ENCODE results near the gene FCF1. TPM values are rescaled to one million over a fixed set of nuclear protein-coding genes. Genes with fewer than 3 reads are reported as not detected.

The FCF1 gene
- total and polyA plus RNA-seq, 9 of the 15 experiments (the other 6 are each of a cell fraction or from before 2014, with no cell fraction given), result 6.8 to 91.9 (median 40.0) TPM

DNA sequence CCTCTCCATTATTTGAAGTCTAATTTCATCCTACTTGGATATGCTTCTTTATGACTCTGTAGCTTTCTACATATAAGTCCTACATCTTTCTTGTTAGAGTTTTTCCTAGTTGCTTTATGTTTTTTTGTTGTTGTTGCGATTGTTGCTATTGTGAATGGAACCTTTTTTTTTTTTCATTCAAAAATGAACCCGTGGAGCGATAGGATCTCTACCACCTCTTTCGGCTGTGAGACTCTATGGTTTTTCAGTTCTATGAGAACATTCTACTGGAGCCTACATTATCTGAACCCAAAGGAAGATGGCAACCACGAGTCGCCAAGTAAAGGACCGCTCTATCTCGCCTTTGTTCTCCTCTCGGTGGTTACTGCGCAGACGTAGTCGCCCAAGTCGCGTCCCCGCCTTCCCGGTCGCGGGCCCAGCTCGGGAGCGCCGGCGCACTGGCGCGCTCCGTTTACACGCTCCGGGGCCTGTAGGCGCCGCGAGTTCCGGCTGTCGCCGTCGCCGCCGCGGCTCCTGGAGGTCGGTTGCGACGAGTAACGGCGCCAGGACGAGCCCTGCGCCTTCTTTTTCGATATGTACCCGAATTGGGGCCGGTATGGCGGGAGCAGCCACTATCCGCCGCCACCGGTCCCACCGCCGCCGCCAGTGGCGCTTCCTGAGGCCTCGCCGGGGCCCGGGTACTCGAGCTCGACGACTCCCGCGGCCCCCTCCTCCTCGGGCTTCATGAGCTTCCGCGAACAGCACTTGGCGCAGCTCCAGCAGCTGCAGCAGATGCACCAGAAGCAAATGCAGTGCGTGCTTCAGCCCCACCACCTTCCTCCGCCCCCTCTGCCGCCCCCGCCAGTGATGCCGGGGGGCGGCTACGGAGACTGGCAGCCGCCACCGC lies 50.2 kb downstream of the FCF1 start, which contains the start of gene YLPM1 (continued):
- TF ChIP-seq, protein P1, sequence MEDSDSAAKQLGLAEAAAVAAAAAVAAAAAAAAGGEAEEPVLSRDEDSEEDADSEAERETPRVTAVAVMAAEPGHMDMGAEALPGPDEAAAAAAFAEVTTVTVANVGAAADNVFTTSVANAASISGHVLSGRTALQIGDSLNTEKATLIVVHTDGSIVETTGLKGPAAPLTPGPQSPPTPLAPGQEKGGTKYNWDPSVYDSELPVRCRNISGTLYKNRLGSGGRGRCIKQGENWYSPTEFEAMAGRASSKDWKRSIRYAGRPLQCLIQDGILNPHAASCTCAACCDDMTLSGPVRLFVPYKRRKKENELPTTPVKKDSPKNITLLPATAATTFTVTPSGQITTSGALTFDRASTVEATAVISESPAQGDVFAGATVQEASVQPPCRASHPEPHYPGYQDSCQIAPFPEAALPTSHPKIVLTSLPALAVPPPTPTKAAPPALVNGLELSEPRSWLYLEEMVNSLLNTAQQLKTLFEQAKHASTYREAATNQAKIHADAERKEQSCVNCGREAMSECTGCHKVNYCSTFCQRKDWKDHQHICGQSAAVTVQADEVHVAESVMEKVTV (CRISPR knock-in tag; IDR thresholded peaks at IDR 0.05), result no peak
- TF ChIP-seq TFAM (CRISPR knock-in tag; conservative IDR thresholded peaks at IDR 0.05) (no peak), SMAD4 (CRISPR knock-in tag; conservative IDR thresholded peaks at IDR 0.05) (peak; percentile 54; the same call in 1 of the 2 replicates), RBFOX2 (IDR thresholded peaks at IDR 0.05; ENCODE audit: low read depth, low read length) (peak; percentile 95), ZNF780A (CRISPR knock-in tag; IDR thresholded peaks at IDR 0.05) (no peak), NRF1 (conservative IDR thresholded peaks at IDR 0.05 in 1 of 2, IDR thresholded peaks at IDR 0.05 in 1 of 2) (peak; percentile 93 to 94), TEAD1 (CRISPR knock-in tag; IDR thresholded peaks at IDR 0.05) (peak in 1 of 2 experiments; percentile 55; a peak in 1 of 4 replicates), DPF2 (IDR thresholded peaks at IDR 0.05) (peak; percentile 48; the same call in 1 of the 2 replicates), SUPT5H (IDR thresholded peaks at IDR 0.05) (peak; percentile 84)
- TF ChIP-seq, protein P2, sequence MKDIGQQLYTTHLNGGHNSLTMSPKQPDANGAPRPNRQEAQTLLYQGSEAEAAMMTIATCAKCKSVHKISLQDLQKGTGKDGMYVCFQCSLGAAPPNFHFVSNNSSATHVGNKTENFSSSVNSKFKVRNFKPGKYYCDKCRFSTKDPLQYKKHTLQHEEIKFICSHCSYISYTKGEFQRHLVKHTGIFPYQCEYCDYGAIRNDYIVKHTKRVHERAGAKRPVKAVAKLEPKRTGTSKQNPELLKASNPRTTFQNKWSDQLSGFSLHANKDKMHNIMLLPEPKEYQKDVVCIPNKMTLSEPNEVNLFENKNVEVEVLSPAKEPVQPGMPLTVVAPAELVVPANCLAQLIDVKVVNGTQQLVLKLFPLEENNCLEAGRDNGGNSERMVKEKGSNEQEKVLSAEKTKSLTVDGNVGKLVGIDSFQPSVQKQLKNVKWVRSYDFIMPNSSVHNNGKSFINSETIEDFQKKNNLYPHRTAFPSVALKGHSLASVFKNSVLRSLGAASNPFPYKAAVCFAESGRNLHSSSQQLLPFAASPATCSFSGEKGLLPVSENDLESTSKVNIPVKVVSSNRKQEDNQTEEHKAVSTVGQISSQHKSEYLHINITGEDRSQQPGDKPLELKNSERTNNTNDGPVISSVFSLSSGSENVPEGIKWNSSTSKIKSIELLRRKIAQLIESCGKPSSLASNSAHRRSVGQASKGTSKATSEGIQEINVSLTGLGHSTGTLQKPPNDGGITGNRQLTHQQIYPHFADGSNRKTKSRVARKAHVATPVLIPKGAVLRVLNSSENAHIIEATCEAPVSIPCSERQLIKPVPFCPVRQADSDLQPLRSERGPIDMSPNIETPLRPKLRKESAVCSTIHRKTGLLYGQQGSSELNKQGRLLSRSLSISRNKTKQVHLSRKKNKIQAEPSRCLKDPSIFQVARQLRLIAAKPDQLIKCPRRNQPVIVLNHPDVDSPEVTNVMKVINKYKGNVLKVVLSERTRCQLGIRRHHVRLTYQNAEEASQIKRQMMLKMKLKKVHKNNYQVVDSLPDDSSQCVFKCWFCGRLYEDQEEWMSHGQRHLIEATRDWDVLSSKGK (CRISPR knock-in tag; IDR thresholded peaks at IDR 0.05), result no peak
- TF ChIP-seq, protein P3, sequence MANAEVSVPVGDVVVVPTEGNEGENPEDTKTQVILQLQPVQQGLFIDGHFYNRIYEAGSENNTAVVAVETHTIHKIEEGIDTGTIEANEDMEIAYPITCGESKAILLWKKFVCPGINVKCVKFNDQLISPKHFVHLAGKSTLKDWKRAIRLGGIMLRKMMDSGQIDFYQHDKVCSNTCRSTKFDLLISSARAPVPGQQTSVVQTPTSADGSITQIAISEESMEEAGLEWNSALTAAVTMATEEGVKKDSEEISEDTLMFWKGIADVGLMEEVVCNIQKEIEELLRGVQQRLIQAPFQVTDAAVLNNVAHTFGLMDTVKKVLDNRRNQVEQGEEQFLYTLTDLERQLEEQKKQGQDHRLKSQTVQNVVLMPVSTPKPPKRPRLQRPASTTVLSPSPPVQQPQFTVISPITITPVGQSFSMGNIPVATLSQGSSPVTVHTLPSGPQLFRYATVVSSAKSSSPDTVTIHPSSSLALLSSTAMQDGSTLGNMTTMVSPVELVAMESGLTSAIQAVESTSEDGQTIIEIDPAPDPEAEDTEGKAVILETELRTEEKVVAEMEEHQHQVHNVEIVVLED (CRISPR knock-in tag; IDR thresholded peaks at IDR 0.05), result peak; percentile 52; the same call in 1 of the 2 replicates
- TF ChIP-seq, protein P4, sequence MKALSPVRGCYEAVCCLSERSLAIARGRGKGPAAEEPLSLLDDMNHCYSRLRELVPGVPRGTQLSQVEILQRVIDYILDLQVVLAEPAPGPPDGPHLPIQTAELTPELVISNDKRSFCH (CRISPR knock-in tag; IDR thresholded peaks at IDR 0.05), result no peak
- TF ChIP-seq, protein P4 (tag; IDR thresholded peaks at IDR 0.05), result 0 out of 2 replicates have a peak, but pooled peaks have one; percentile 43
